Activated T-helper 1 cell treated with anti-CD3 and anti-CD28 coated beads, Interleukin-2, amount 50 U/mL, for 16 hours (primary cell): Measurements from ENCODE around the gene RNF6.
A peak's percentile ranks its signal among the peaks of the same experiment; 100 is the strongest.

Source experiments
- DNase-seq, 2 donors: peaks; one replicate each; pipeline ENCODE4 v3.0.0-alpha.2; 2020; ENCODE audit warnings: low read depth in 1 of 2, low spot score in 1 of 2

RNF6 gene

DNA sequence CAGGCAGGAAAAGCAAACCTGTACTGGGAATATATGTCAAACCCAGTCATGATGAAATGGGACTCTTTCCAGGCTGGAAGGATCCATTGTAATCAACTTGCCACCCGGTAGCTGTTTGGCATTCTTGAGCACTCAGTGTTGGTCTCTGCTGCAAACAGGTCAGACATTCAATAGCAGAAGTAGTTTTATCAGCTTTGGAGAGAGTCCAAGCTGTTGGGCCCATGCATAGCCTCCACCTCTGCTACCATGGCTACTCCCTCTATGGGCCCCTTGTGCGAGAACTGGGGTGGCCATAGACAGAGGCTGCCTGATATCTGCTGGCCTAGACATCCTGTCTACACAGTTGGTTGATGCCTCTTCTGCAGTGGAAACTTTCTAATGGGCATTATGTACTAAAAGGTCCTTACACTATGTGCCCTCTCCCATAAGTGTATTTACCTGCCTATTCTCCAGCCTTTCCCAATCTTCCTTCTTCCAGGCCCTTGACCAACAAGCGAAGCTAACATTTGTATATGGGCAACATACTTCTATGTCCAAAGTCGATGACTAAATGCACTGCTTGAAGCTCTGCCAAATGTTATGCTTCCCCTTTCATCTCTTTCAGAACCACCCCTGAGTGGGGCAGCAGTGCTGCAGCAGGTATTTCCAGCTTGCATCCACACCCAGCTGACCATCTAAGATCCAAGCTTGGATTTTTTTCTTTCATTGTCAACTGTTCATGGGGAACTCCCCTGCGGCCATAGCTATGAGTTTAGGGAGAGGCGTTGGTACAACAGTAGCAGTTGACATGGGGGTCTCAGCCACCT lies 5.3 kb upstream of the RNF6 start:
- no peak for DNase-seq

DNA sequence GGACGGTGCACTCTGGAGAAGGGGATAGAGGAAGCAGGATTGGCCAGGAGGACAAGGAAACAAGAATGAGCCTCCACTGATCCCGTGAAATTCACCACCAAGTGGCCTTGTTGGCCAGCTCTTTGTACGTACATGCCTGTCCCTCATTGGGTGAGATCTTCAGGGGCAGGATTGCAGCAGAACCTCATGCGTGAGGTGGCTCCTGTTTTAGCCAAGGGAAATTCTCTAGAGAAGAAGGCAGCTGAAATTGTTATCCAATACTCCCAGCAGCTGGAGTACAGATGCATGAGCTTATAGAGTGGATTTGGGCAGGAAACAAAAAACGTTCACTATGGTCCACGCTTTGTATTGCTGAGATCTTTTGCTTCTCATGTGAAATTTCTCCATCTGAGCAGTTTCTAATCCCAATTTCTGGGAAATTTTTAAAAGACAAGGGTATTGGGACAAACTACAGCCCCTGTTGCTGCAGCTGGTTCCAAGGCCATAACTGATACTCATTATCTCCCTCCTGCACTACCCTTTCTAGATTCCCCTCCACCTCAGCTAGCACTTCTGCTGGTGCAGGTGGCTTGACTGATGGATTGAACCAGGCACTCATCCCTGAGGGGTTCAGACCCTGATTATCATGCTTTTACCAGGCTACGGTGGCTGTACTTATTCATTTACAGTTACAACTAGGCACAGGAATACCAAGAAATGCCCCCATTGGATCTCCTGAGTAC lies 3.9 kb upstream of the RNF6 start:
- no peak for DNase-seq

DNA sequence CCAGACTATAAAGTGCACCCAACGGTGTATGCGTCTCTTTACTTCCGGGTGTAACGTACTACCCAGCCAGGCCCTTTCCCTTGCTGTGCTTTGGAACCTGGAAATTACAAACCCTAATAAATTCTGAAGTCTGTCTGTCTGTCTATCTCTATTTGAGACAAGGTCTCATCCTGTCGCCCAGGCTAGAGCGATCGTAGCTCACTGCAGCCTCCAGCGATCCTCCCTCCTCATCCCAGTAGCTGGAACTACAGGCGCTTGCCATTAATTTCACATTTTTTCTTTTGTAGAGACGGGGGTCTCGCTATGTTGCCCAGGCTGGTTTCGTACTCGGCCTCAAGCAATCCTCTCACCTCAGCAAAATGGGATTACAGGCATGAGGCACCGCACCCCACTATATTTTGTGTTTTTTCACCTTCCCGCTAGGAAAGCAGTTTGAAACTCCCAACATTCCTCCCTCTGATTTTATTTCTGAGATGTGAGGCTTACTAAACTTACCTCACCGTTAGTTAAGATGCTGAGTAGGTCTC lies 469 bp upstream of the RNF6 start:
- DNase-seq, result no peak

DNA sequence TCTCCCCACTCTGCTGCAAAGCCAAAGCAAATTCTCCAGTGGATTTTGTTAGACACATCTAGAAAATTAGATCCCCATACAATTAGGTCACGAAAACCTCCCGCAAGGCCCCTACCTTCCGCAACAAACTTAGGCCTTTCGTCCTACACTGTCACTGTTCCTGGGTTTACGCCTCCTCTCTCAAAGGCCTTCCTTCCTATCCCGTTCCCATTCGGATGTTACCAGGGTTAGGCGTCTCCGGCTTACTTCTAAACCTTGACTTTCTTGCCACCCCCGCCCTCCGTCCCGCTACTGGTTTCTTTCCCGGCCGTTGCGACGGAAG lies 754 bp downstream of the RNF6 start:
- no peak for DNase-seq

DNA sequence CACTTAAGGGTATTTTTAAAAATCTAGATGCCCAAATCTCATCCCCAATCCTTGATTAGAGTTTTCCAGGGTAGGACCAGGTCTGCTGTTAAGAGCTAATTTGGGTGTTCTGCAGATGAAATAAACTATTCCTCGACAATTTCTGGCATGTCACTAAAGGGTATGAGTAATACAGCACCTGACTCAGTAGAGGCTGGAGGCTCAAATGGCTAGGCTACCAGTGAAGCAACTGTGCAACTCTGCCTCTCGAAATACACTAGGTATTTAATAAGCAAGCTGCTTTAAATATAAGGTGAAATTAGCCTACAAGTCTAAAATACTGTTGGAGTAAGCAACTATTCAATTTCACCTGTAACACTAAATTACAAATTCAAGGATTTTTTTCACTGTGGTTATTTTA lies 1.5 kb downstream of the RNF6 start:
- no peak for DNase-seq

DNA sequence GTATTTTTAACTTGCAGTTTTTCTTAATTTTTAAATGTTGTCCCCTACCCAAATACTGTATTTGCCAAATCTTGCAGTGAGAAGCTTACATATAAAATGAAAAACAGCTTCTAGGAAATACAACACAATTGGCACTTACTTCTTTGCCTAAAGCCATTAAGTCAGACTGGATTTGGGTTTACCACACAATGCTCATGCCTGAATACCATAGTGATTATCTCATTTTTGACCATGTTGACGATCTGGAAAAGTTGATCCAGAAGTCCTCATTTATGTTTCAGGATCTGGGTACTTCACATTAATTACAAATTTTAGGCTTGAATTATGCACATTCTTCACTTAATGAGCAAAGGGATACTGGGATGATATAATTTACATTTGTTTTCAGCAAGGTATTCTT lies 2.4 kb downstream of the RNF6 start:
- DNase-seq, result no peak

DNA sequence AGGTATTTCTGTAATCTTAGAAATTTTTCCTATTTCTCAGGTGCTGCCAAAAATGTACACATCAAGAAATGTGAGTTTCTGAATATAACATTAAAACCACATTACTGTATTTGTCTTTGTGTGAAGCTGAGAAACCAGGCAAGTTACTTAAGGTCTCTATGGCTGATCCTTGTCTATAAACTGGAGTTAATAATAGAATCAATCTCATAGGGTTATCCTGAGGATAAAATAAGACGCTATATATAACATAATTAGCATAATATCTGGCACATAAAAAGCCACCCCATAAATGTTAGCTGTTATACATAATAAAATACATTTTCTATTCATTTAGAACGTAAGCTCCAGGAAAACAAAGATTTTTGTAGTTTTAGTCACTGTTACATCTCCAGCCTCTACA lies 6.1 kb downstream of the RNF6 start:
- DNase-seq, result no peak

DNA sequence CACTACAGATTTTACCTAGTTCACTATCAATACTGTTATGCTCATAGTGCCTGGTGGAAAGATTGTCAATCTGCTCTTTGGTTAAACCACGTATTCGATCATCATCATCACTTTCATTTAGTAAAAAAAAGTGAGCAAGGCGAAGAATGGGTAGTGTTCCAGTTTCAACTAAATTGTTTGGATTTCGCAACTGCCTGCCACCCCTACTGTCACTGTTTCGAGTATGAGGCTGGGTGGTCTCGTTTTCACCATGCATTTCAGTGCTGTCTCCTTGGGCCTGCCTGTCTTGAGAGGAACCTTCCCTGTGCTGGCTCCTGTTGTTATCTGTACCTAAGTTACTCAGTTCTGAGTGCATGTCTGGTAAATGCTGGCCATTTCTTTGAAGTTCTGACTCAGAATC lies 8.1 kb downstream of the RNF6 start:
- DNase-seq, result no peak

DNA sequence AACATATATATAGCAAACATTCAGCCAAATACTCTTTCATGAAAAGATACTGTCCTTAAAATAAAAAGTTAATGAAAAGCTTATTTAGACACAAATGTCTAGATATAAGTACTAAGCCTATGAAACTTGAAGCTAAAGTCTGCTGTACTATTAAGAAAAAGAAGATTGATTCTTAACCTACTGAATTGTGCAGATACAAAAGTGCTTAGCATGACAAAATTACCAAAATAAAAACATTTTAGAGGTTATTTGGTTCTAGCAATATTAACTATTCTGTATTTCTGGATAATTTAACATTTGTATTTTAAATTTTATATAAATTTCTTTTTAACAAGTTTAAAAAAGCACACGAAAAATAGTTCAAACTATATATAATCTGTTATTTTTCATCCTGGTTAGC lies 8.8 kb downstream of the RNF6 start:
- DNase-seq, result no peak

DNA sequence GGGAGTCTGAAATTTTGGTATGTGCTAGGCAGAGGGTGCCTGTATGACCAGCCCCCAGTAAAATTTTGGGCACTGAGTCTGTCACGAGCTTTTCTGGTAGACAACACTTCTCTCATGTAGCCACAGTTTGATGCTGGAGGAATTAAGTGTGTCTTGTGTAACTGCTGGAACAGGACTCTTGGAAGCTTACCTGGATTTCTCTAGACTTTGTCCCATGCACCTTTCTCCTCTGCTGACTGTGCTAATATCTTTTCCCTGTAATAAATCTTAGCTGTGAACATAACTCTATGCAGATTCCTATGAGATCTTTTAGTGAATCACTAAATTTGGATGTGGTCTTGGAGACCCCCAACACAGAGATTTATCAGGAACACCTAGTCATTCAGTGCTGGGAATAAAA lies 13.8 kb downstream of the RNF6 start:
- no peak for DNase-seq

DNA sequence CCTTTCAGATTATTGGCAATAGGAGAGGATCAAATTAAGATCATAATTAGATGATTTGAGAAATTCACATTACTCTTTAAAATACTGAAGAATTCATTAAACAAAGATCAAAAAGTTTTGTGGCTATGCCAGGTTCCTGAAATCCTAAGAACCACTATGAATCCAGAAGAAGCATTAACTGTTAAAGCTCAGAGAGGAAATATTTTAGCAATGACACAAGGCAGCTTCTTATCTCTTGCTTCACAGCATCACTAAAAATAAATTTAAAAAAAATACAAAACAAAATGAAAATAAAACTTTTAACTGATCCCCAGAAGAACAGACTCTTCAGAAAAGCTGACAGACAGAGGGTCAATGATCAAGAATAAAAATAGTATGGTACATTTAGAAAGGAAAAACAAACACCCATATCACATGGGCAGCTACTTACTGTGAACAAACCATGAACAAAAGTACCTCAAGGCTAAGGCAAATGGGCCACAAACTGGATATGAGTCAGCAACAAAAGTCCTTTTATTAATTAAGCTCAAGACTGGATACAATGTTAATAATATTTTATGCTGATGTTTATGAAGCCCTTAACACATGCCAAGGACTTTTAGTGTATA lies 19.6 kb downstream of the RNF6 start:
- no peak for DNase-seq

DNA sequence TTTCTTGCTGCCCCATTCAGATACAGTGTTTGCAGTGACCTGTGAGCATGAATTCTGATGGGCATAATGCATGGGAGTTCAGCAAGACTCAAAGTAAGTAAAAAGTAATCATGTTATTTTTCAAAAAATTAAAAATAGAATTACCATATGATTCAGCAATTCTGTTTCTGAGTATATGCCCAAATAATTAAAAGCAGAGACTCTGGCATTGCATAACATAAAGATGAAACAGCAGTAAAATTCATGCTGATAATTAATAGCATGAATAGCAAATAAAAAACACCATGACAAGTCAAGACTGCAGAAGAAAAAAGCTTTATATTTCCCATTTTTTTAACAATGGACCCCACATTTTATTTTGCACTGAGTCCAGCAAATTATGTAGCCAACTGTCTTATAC lies 21.3 kb downstream of the RNF6 start:
- no peak for DNase-seq

DNA sequence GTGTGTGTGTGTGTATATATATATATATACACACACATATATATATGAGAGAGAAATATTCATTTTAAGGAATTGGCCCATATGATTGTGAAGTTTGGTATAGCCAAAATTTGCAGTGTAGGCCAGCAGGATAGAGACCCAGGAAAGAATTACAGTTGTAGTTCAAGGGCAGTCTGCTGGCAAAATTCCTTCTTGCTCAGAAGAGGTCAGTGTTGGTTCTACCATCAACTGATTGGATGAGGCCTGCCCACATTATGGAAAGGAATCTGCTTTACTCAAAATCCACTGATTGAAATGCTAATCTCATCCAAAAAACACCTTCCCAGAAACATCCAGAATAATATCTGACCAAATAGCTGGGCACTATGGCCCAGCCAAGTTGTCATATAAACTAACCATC lies 24.0 kb downstream of the RNF6 start:
- DNase-seq, result no peak

DNA sequence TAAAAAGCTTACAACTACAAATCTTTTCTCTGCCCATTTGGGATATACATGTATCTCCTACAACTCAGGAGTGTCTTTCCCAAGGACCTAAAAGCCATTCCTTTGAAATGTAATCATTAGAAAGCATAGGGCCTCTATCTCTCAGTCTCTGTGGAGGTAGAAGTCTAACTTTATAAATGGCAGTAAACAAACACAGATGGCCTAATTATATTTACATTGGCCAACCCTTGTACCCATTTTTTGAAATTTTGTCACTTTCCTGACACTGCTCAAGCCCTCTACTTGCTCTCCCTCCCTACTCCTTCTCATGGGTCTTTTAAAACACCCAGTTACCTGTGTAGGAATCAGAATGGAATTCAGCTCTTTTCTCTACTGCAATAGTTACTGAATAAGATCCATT lies 24.8 kb downstream of the RNF6 start:
- DNase-seq, result no peak

DNA sequence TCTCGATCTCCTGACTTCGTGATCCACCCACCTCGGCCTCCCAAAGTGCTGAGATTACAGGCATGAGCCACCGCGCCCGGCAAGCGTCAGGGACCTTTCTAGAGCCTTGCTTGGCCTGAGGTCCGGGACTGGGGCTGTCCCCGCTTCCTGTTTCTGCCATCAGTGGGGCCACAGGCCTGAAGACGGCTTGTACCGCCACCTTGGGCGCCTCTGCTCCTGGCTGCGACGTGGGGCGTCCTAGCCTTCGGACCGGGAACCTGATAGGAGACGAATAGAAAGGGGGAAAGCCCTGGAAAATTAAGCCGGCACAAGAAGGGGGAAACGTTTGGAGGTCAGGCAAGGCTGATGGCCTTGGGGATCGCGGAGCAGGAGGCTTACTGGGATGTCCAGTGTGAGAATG lies 35.1 kb downstream of the RNF6 start:
- no peak for DNase-seq

DNA sequence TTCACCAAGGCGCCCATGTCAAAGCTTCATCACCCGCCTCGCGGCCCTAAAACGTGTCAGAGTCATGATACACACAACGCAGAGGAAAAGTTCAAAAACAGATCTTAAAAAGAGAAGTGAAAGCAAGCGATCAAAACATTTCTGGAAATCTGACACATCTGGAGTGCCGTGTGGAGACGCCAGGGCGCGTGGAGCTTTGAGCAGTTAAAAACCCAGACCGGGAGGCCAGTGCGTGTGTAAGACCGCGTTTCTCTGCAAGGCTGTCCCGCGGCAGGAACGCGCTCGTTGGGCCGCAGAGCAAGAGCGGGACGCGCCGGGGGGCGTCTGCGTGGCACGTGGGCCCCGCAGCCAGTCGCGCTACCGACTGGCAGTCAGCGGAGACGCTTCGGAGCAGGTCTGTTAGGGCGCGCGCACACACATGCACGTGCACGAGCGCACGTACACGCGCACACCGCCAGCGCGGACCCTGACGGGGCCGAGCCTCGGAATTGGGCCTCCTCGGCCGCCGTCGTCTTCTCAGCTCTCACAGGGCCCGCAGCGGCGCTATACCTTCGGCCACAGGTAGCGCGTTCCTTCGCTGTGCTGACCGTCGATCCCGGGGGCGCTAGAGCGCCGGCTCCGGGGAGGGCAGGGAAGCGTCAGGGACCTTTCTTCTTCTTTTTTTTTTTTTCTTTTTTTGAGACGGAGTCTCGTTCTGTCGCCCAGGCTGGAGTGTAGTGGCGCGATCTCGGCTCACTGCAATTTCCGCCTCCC lies 35.8 kb downstream of the RNF6 start:
- DNase-seq, result peak; percentile 75 to 83

DNA sequence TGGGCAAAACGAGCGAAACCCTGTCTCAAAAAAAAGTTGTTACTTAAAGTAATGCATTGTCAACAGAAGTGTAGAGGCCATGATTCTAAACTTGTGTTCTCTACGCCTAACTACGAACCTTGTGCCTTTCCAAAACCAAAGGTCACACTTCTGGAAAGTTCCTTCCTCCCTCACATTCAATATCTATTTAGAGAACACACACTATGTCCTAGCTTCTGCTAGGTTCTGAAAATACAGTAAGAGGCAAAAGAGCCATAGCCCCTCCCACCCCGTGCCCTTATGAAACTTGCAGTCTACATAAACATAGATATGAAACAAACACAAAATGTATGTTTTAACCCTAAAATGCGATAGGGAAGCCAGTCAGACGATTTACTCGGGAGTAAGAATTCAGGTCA lies 36.4 kb downstream of the RNF6 start:
- no peak for DNase-seq

DNA sequence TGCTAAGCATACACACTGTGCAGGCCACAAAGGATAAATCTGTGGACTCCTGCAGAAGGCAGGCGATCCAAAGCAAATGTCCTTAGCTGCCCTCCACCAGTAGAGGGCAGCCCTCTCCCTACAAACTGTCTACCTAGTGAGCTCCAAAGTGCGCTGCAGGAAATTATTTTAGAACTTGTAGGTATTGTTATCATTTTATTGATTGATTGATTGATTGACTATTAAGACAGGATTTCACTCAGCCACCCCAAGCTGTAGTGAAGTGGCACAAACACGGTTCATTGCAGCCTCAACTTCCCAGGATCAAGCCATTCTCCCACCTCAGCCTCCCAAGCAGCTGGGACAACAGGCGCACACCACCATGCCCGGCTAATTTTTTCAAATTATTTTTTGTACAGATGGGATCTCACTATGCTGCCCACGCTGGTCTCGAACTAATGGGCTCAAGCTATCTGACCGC lies 37.3 kb downstream of the RNF6 start:
- peak; percentile 30 to 40 for DNase-seq

DNA sequence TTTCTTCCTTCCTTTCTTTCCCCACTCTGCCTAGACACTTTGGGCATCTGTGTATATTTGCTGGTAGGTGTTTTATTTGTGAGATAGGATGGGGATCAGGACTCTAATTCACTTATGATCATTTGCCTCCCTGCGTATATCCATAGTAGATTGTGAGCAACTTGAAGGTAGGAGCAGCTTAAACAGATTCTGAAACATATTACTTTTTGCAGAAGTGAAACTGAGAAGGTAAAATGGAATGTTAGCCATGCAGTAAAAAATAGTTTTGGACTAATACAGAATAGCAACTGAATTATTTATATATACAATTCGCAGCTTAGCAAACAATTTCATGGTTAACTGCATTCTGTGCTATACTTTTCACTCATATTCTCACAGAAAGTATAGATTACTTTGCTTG lies 38.7 kb downstream of the RNF6 start:
- no peak for DNase-seq

DNA sequence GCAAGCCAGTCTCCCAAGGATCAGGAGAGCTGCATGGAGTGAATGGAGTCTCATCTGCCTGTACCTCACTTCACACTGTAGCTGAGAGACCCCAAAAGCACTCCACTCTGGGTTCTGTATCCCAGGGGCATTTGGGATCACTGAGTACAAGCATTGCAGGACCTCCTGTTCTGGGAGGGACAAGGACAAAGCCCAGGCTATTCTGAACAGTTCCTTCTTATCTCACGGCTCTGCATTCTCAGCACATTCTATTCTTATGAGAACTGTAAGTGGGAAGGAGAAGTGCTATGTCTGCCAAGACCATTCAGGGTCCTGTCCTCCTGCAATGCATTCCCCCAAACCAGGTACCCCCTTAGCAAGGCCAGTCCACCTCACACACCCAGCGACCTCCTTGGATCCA lies 42.8 kb downstream of the RNF6 start:
- no peak for DNase-seq

DNA sequence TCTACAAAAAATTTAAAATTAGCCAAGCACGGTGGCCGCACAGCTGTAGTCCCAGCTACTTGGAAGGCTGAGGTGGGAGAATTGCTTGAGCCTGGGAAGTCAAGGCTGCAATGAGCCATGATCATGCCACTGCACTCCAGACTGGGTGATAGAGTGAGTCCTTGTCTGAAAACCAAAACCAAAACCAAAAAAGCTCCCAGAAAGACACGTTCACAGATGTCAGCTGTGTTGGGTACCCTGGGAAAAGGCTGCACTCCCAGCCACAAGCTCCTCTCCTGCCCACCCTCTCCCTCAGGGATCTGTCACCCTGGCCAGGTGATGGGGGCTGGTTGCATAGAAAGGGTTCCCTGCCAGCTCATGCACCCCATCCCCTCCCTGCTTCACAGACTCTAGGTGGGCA lies 53.3 kb downstream of the RNF6 start:
- DNase-seq, result no peak
